KMS-11 (cell line): ENCODE measurements around the gene SCNN1A.

ENCODE experiments used
- H2AFZ ChIP-seq: fragments of 200-600 bp; sonication (generic); 2 replicates; pipeline ENCODE4 v1.6.1; 2016; ENCODE audit warnings: antibody characterized with exemption, mixed run types, low read depth
- H3K27ac ChIP-seq: fragments of 200-600 bp; sonication (generic); 2 replicates; pipeline ENCODE4 v1.6.1; 2016; ENCODE audit warnings: mild to moderate bottlenecking, mixed run types
- H3K27me3 ChIP-seq: fragments of 200-600 bp; sonication (generic); 2 replicates; pipeline ENCODE4 v1.6.1; 2017; ENCODE audit warnings: mild to moderate bottlenecking, low read depth, mixed run types, moderate library complexity; ENCODE audit not compliant: insufficient read depth
- H3K36me3 ChIP-seq: fragments of 200-600 bp; sonication (generic); 2 replicates; pipeline ENCODE4 v1.6.1; 2017; ENCODE audit warnings: mild to moderate bottlenecking, mixed run types; ENCODE audit not compliant: insufficient read depth
- H3K4me1 ChIP-seq: fragments of 200-600 bp; sonication (generic); 2 replicates; pipeline ENCODE4 v1.6.1; 2016; ENCODE audit warnings: mild to moderate bottlenecking, low read depth, mixed run types; ENCODE audit not compliant: poor library complexity, severe bottlenecking
- H3K4me2 ChIP-seq: fragments of 200-600 bp; sonication (generic); 2 replicates; pipeline ENCODE4 v1.7.0; 2016; ENCODE audit warnings: mild to moderate bottlenecking, mixed run types
- H3K4me3 ChIP-seq: fragments of 200-600 bp; sonication (generic); IDR thresholded peaks from 2 replicates; pipeline ENCODE4 v1.6.1; 2017; ENCODE audit warnings: low read depth, low read length, mixed read lengths; ENCODE audit not compliant: insufficient read depth
- H3K79me2 ChIP-seq: fragments of 200-600 bp; sonication (generic); 2 replicates; pipeline ENCODE4 v1.6.1; 2016; ENCODE audit warnings: low read depth, mixed run types; ENCODE audit not compliant: insufficient read depth
- H3K9ac ChIP-seq: fragments of 200-600 bp; sonication (generic); 2 replicates; pipeline ENCODE4 v1.6.1; 2016; ENCODE audit warnings: mild to moderate bottlenecking, mixed run types
- H4K20me1 ChIP-seq: fragments of 200-600 bp; sonication (generic); 2 replicates; pipeline ENCODE4 v1.6.1; 2016; ENCODE audit warnings: mild to moderate bottlenecking, mixed run types; ENCODE audit not compliant: insufficient read depth
- TF ChIP-seq, protein P1 (sequence below): fragments of 200-600 bp; sonication (generic); conservative IDR thresholded peaks from 2 replicates; pipeline ENCODE4 v1.6.1; 2017; ENCODE audit warnings: low read depth, mild to moderate bottlenecking, antibody characterized with exemption, low read length, moderate library complexity, mixed read lengths

SCNN1A gene

DNA sequence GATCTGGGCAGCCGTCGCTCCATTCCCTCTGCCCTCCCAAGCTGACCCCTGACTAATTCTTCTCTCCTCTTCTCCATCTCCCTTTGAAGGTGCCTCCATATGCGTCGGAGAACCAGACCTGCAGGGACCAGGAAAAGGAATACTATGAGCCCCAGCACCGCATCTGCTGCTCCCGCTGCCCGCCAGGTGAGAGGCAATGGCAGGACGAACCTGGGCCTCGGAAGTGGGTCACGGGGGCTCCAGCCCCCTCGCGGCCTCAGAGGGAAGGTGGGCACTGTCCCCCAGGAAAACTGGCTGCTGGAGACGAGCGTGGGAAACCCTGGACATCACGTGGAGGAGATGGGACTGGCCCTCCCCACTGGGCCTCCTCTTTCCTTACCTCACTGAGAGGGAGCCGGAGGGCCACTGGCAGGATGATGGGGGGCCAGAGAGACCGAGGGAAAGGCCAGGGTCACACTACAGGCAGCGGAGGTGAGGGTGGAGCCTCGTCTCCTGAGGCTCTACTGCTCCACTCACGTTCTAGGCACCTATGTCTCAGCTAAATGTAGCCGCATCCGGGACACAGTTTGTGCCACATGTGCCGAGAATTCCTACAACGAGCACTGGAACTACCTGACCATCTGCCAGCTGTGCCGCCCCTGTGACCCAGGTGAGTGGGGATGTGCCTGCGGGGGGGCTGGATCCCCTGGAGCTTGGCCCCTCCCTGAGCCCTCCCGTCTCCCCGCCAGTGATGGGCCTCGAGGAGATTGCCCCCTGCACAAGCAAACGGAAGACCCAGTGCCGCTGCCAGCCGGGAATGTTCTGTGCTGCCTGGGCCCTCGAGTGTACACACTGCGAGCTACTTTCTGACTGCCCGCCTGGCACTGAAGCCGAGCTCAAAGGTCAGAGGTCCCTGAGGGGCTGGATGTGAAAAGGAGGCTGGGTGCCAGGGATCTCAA is 9.4 kb upstream of the SCNN1A start:
- H3K4me3 ChIP-seq: no peak overlapping the region
- H3K79me2 ChIP-seq: no peaks in the 10 kb centered on the region
- H3K36me3 ChIP-seq: no peaks in the 10 kb centered on the region
- no peaks in the 10 kb centered on the region for H3K4me1 ChIP-seq
- H2AFZ ChIP-seq: no peak overlapping the region
- peaks cover 11% of the 10 kb centered on the region for H3K27me3 ChIP-seq
- no peak overlapping the region for H3K9ac ChIP-seq
- H4K20me1 ChIP-seq: no peaks in the 10 kb centered on the region
- H3K4me2 ChIP-seq: no peak overlapping the region
- no peak overlapping the region for H3K27ac ChIP-seq
- TF ChIP-seq, protein P1, sequence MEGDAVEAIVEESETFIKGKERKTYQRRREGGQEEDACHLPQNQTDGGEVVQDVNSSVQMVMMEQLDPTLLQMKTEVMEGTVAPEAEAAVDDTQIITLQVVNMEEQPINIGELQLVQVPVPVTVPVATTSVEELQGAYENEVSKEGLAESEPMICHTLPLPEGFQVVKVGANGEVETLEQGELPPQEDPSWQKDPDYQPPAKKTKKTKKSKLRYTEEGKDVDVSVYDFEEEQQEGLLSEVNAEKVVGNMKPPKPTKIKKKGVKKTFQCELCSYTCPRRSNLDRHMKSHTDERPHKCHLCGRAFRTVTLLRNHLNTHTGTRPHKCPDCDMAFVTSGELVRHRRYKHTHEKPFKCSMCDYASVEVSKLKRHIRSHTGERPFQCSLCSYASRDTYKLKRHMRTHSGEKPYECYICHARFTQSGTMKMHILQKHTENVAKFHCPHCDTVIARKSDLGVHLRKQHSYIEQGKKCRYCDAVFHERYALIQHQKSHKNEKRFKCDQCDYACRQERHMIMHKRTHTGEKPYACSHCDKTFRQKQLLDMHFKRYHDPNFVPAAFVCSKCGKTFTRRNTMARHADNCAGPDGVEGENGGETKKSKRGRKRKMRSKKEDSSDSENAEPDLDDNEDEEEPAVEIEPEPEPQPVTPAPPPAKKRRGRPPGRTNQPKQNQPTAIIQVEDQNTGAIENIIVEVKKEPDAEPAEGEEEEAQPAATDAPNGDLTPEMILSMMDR: no peak

DNA sequence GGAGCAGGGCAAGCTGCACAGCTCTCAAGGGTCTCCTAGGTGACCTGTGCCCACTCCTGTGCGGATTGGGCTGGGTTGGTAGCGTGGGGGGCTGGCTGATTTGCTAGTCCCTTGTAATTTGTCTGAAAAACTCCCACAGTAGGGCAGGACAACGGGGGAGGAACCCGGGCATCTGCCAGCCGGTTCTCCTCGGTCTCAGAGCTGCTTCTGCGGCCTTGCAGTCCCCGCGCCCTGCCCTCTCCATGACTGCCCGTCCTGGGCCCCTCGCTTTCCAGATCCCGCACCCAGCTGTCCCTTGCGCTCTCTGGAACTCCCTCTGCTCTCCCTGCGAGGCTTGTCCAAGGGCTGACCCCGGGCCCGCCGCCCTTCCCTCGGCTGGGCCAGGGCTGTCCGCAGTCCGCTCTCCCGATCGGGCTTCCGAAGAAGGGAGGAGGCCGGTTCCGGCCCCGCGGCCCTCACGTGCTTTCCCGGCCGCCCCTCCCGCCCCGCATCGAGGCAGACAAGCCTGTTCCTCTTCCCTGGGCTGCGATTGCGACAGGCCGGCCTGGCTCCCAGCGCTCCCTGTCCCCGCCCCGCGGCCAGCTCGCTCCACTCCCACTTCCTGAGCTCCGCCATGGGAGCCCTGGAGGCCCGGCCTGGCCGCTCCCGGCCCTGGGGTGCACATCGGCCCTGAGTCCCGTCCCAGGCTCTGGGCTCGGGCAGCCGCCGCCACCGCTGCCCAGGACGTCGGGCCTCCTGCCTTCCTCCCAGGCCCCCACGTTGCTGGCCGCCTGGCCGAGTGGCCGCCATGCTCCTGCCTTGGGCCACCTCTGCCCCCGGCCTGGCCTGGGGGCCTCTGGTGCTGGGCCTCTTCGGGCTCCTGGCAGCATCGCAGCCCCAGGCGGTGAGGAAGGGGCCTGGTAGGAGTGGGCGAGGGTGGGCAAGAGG is 8.5 kb upstream of the SCNN1A start, which contains the start of gene LTBR:
LTBR (plus strand) TSS at position 591 of the 927 bp plus-strand sequence; CDS start at position 788, 197 bp downstream.
- Histone ChIP-seq H3K9ac (no peak within 1 kb of the TSS), H2AFZ (no peak within 1 kb of the TSS), H3K36me3 (no peaks in the 10 kb centered on the region), H3K79me2 (no peaks in the 10 kb centered on the region), H3K4me3 (no peak within 1 kb of the TSS), H3K27ac (no peak within 1 kb of the TSS), H3K4me2 (no peak within 1 kb of the TSS), H3K27me3 (peaks cover 11% of the 10 kb centered on the region), H4K20me1 (no peaks in the 10 kb centered on the region), H3K4me1 (no peaks in the 10 kb centered on the region)
- TF ChIP-seq, protein P1: no peak

DNA sequence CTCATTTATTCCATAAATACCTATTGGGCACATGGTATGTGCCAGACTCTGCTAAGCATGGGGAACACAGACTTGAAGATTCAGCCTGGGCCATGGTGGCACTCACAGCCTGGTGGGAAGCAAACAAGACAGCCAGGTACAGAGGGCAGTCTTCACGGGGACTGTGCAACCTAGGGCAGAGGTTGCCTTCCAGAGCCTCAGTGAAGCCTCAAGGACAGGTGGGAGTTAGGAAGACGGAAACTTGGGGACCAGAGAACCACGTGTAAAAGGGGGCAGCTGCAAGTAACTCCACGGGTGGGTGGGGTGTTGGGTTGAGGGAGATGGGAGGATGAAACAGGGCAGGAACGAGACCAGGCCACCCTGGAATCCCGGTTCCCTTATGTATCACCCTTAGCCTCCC is 7.6 kb upstream of the SCNN1A start:
- TF ChIP-seq, protein P1: no peak
- Histone ChIP-seq H3K27me3 (peaks cover 11% of the 10 kb centered on the region), H2AFZ (no peak overlapping the region), H3K79me2 (no peaks in the 10 kb centered on the region), H3K4me2 (no peak overlapping the region), H3K9ac (no peak overlapping the region), H3K27ac (no peak overlapping the region), H3K36me3 (no peaks in the 10 kb centered on the region), H3K4me1 (no peaks in the 10 kb centered on the region), H4K20me1 (no peaks in the 10 kb centered on the region), H3K4me3 (no peak overlapping the region)

DNA sequence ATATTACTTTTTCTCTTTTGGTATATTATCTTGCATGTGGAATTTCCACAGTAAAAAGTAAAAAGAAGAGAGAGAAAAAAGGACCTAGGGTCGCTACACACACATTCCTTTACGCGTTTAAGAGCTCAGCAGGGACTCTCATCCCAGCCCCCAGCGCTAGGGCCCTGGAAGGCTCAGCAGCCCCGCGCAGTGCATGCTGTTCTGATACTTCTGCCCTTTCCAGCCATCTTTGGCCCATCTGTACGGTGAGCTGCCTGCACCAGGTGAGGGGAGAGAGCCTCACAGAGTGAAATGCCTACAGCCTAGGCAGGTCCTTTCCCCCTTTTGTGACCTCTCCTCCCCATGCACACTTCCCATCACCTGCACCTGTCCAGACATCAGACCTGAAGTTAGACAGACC is 7.0 kb upstream of the SCNN1A start:
- Histone ChIP-seq H2AFZ (no peak overlapping the region), H3K4me2 (no peak overlapping the region), H3K27ac (no peak overlapping the region), H4K20me1 (no peaks in the 10 kb centered on the region), H3K79me2 (no peaks in the 10 kb centered on the region), H3K36me3 (no peaks in the 10 kb centered on the region), H3K4me1 (no peaks in the 10 kb centered on the region), H3K4me3 (no peak overlapping the region), H3K9ac (no peak overlapping the region), H3K27me3 (peaks cover 11% of the 10 kb centered on the region)
- TF ChIP-seq, protein P1: no peak
